Activated CD4-positive, alpha-beta T cell treated with anti-CD3 and anti-CD28 coated beads, Interleukin-2, Interleukin-6, amounts not matched to agents 100 ng/mL and 50 ng/mL, durations not matched to agents 16 hours and 8 hours (primary cell): ENCODE data around the gene HK1.

Experiments
- DNase-seq: peaks from one replicate; pipeline ENCODE4 v3.0.0-alpha.2; 2020

HK1 gene

DNA sequence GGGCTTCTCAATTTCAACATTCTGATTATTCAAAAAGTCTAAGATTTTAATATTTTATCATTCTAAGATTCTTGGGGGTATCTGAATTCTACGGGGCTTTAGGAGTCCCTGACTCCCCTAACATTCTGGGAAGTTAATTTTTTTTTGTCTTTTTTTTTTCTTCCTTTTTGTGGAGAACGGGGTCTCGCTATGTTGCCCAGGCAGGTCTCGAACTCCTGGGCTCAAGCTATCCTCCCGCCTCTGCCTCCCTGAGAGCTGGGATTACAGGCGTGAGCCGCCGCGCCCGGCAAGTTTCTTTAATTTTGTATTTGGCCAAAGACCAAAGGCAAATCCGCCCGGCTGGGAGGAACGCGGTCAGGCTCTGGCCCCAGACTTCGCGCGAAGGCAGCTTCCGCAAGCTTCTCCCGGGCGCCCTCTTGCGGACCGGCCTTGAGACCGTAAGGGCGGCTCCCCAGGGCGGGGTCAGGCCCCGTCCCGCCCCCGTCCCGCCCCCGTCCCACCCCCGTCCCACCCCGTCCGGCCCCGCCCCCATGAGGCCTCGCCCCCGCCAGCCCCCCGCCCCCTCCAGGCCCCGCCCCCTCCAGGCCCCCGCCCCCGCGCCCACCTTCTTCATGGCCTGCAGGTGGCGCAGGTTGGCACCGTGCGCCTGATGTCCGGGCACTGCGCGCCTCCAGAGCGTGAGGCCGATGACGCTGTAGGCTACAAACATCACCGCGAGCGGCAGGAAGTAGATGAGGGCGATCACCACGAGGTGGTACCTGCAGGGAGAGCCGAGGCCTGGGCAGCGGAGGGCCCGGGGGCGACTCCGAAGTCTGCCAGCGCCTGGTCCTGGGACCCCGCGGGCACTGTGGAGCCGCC, 130.3 kb downstream of the HK1 start:
- peak; percentile 93 for DNase-seq

DNA sequence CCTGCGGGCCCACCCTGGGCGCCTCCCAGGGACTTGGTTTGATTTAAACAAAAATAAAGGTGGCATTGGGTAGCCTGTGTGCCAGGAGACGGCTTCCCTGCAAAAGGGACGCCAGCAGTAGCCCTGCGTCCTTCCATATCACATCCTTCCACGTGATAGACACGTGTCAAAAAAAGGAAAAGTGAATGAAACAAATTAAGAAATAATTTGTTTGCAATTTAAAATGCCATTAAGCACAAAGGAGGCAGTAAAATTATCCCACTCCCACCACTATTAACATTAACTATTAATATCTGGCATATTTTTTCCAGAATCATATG, 130.8 kb downstream of the HK1 start:
- DNase-seq, result no peak

DNA sequence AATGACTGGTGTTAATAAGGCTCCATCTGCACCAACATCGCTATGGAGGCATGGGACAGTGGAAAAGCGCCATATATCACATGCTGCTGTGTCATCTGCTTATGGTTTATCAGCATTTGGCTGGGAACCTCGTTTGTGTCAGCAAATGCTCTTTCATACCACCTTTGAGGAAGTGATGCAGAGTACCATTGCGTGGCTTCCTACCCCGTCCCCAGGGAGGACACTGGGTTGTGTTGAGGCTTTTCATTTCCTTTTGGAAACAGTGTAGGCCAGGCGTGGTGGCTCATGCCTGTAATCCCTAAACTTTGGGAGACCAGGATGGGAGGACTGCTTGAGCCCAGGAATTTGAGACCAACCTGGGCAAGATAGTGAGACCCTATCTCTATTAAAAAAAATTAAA, 131.7 kb downstream of the HK1 start:
- no peak for DNase-seq

DNA sequence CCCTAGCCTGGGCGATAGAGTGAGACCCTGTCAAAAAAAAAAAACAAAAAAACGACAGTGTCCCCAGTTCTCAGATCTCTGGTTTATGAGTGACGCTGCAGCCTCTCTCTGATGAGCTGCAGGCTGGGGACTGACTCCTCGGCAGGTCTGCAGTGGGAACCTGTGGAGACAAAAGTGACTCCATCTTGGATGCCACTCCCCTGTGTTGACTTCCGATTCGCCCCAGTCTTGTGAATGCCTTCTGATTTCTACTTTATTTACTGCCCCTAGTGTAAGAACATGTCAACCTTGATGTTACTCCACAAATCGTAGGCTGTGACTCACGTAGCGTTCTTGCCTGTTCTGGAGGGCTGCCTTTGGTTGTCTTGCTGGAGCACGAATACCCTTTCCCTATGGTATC, 132.2 kb downstream of the HK1 start:
- no peak for DNase-seq

DNA sequence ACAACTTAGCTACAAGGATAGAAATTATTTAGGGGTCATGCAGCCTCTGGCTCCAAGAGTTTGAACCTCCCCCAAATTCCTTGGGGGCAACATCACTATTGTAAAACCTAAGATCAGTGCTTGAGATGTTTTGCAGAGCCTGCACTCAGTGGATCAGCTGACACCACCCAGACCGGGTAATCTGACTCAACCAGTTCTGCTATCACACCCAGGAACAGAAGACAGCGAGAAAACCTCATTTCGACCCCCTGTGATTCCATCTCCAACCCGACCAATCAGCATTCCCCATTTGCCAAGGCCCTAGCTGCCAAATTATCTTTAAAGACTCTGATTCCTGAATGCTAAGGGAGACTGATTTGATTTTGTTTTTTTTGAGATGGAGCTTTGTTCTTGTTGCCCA, 133.2 kb downstream of the HK1 start:
- no peak for DNase-seq

DNA sequence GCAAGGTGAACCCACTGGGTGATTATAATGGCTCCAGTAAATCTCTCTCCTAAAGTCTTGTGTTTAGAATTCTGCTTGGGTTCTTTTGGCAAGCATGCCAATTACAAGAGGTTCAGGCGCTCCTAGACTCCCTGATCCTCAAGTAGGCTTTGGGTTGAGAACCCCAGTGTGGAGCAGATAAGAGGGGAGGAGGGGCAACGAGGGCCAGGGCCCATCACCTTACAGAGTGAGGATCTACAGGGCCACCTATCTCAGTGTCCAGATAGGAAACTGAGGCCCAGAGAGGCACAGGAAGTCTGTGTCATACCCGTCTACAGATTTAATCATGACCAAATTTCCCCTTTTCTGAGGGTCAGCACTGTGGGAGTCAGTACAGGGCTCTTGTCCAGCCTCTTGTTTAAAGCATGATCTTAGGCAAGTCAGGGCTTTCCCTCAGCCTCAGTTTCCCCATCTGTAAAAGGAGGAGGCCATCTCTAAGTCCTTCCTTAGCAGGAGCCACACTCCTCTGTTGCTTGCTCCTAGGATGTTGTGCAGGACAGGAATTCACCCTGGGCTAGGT, 134.0 kb downstream of the HK1 start:
- DNase-seq, result no peak

DNA sequence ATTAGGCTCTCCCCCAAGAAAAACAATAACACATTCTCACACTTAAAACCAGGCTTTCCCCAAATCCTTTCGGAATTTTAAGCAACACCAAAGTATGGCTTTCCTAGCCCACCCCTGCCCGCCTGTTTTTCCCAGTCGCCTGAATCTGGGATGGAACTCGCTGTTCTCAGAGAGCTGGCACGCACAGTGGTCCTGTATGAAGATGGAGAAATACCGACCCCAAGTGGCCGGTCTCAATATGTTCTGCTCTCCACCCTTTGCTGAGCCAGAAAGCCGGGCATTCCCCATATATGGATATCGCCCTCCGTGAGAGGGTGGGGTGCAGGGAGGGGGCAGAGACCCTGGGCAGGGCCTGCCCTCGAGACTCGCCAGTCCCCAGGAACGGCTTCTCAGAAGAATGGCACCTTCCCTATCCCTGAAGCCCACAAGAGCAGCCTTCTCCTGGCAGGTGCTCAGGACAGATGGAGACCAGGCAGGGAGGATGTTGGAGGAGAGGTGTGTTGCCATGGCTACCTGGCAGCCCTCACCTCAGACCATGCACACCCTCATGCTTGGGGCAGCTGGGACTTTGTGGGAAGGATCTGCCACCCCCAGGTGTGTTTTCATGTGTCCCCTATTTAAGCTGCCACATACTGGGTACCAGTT, 135.0 kb downstream of the HK1 start:
- DNase-seq, result peak; percentile 47

DNA sequence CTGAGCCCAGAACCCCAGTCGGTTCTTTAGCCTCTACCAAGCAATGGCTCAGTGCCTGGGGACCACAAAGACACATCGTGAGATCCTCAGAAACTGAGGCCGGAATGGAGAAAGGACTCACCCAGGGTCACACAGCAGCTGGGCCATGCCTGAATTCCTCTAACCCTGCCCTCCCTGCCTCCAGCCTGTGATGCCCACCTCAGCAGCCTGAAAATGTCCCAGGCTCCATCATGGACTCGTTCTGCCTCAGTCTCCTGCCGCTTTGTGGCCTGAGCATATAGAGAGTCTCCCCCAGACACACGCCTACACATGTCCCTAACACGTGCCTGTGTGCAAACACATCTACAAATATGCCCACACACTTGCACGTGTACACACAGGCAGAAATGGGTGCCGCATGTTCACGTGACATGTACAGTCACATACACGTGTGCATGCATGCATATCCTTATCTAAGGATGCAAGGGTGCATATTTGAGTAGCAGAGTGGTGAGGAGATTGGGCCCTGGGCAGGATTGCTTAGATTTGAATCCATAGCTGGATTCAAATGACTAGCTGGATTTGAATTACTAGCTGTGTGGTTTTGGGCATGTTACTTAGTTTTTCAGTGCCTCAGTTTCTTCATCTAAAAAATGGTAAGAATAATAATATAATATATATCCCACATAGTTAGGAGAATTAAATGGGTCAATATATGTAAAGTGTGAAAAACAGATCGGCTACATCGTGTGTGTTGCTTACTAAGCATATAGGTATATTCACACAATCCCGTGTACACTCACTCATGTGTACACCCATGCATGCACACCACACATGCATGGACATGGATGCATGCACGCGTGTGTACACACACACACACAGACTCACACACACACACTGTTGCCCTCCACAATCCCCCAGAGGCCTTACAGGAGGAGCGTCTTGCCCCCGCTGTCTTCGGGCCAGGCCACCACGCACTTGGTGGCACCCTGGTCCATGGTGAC, 136.0 kb downstream of the HK1 start:
- DNase-seq, result no peak

DNA sequence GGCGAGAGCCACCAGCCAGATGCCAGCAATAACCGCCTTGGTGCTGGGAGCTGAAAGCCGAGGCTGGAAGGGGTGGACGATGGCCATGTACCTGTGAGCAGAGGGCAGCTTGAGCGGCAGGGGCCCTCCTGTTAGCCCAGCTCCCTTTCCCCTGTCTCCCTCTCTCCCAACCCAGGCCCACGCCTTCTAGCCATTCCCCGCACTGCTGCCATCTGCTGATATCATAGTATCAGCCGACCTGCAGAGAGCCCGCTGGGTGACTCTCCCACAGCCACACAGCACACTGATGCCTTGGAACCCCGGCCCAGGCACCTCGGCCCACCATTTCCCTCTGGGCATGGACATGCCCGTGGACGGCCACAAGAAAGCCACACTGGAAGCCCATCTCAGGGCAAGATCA, 136.8 kb downstream of the HK1 start:
- no peak for DNase-seq

DNA sequence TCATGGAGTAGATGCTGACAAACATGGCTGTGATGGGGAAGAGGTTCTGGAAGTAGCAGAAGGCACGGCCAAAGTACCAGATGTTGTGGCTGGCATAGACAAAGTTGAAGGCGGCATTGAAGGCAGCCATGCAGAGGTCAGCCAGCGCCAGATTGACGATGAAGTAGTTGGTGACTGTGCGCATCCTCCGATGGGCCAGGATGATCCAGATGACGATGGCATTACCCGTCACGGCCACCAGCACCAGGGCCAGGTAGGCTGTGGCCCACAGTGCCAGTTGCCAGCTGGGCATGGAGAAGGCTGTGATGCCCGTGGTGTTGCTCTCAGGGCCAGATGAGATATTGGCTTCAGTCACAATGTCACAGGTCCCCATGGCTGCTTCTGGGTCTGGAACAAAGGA, 137.7 kb downstream of the HK1 start:
- DNase-seq, result no peak

DNA sequence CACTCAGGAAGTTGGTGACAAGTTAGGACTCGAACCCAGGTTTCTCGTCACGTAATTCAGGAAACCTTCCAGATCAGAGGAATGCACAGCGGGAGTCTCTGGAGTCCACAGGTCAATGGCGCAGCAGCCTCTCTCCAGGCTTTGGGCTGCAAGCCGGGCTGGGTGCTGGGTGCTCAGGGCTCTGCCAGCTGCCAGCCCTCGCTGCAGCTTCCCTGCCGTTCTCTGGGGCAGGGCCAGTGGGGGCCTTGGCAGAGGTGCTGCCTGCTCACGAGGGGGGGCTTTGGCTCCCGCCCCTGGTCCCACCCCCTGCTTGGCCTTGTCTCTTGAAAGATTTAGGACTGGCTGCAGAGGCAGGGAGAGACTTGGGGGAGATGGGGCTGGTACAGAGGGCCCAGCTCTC, 138.4 kb downstream of the HK1 start, which contains the start of gene TACR2:
Gene TACR2, minus strand, starts transcription at position 224 of the 400 bp plus-strand sequence. CDS start 595 bp downstream, outside the sequence.
- DNase-seq, result no peak

DNA sequence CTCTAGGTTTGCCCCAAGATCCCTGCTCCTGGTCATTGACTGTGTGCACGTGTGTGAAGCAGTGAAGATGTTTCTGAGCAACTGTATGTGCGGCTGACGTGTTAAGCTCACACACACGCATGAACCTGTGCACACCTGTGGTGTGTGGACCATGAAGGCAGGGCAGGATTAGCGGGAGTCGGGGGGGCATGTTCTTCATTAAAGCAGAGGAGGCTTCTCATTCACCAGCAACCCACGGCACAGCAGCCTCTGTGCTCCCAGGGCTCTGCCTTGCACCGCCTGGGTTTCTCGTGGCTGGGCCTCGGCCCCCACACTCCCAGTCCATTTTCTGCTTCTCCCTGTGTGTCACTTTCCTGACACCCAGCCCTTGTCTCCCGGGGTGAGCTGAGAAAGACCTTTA, 139.2 kb downstream of the HK1 start:
- no peak for DNase-seq

DNA sequence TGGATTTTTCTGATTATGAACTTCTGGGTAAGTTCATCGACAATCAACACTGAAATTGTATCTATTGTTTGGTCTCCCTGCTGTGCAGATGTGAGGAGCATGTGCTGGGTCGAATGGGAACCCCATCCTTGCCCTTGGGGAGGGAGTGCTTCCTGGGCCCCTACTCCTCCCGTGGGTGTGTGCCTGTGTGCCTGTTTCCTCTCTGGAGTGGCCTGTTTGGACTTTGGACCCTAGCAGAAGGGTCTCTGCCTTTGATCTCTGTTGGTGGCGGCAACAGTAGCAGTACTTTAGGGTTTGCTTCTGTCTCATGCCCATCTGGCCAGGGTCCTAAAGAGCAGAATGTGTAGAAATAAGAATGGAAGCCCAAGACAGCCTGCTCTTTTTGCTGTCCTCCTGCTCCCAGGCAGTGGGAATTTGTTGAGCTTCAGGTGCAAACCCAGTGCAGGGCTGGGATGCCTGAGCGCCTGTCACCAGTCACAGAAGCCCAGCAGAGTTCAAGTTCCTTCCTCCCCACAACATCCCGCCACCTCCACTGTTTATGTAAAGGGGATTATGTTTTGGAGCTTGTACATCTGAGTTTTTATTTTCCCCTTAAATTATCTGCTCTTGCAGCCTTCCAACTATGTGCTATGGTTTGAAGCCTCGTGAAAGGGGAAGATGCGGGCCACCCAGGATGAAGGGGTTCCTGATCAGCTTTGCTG, 139.9 kb downstream of the HK1 start:
- DNase-seq, result no peak

DNA sequence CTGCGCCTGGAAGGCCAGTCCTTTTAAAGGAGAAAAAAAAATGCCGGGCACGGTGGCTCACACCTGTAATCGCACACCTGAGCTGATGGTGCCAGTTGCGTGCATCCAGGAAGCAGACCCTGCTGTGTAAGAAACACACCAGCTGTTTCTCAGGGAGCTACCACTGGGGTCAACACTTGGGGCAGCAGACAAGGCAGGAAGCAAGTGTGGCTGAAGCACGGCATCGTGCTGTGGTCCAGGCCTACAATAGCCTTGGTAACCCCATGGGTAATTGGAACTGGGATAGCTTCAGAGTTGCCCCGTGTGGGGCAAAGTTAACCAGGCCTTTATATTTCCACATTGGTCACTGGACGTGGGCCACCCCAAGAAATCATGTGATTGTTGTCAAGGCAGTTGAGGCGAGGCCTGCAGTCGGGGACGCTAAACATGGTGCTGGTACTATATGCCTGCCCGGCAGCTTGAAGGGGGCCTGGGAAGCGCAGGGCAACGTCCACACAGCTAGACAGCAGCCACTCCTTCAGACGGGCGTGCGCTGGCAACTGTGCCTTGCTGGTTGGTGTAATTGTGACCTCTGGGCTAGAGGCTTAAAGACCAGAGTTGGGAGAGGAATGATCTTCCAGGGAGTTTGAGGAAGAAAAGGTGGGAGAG, 140.9 kb downstream of the HK1 start:
- no peak for DNase-seq

DNA sequence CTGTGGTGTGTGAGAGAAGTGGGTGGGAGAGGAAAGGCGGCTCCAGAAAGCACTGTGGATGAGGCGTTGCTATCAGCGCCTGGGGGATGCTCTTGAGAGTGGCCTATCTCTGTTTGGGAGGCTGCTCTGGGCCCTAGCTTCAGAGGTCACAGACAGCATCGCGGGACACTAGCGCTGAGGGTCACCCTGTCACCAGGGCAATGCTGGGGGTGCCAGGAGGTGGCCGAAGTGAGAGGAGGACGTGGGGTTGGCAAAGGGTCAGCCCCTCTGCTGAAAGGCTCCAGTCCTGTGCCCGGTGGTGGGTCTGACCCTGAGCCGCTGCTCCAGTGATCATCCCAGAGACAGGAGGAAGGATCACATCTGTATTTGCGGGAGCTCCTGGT, 141.4 kb downstream of the HK1 start:
- DNase-seq, result no peak

DNA sequence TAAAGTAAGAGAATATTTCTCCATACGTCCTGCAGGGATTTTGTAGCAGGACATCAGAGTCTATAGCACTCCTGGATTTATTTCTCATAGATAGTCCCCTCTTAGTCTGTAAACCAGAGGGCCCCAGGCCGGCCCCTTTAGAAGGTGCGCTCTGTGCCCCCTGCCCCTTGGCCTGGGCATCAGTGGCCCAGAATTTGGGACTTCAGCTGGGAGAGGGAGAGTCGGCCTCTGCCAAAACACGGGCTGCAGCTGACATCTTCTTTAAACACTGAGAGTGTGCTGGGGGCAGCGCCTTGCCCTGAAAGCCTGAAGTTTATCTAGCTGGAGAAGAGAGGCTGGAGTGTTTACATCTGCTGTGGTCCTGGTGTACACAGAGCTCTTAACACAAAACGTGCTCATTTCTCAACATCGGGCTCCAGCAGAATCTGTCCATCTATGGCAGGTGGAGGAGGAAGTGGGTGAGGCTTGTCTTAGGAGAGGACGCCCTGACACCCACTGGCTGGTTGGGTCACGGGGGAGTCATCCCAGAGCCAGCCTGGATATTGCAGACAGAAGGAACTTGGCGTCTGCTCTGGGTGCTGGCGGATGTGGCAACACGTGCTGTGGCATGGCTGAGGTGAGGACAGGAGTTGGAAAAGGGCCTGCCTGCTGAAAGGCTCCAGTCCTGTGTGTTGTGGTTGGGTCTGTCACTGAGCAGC, 143.5 kb downstream of the HK1 start:
- DNase-seq, result no peak

DNA sequence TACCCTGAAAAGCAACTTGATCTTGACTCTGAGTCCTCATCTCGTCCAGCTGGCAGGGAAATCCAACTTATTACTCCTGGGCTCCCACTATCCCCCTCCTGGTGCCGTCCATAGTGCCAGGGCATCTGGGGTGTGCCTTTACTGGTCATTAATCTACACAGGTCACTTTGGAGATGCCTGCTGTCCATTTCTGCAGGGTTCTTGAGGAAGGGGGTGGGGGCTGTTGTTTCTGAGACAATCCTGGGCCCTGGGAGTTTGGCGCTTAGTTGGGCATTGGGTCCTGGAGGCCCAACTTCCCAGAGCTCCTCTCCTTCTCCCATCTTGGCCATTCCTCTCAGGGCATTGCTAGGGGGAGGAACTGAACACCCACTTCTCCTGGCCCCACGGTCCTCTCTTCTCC, 144.4 kb downstream of the HK1 start:
- DNase-seq, result no peak

DNA sequence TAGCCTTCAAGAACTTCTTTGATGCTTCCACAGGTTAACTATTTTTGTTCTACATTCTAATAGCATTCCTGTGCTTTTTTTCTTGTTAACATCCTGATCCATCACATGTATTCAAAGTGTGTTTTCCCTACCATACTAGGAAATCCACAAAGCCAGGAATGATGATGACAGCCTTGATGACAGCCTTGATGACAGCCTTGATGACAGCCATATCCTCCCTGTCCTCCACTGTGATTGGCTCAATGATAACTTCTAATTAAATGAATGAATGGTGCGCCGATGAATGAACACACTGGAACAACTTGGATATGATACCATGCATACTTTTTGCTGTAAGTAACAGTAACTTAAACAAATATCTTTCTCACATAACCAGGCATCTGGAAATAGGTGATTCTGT, 146.7 kb downstream of the HK1 start:
- DNase-seq, result no peak

DNA sequence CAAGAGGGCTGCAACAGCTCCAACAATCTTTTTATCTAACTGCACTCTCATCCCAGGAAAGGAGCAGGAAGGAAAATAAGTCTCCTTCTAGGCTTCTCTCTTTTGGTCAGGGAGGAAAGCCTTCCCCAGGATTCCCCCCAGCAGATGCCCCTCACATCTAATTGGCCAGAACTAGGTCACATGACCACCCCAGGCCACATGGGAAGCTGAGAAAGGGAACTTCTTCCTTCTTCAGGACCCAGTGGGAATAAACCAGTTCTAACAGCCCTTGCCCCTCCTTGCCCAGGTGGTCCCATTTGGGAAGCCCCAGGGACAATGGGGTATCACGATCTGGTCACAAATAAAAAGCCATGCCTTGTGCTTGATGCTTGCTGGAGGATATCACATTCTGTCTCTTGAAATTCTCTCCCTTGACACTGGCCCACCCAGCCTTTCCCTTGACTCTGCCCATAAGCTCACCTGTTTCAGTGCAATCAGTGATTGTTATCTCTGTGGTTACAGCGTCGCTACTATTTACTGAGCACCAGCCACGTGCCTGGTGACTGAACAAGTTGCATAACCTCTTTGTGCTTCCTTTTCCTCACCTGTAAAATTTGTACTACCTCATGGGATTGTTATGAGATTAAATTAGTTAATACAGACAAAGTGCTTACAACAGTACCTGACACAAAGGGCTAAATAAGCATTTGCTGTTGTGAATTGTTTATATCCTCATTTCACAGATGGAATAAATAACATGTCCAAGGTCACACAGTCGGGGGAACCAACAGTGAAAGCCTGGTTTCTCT, 147.4 kb downstream of the HK1 start:
- no peak for DNase-seq

DNA sequence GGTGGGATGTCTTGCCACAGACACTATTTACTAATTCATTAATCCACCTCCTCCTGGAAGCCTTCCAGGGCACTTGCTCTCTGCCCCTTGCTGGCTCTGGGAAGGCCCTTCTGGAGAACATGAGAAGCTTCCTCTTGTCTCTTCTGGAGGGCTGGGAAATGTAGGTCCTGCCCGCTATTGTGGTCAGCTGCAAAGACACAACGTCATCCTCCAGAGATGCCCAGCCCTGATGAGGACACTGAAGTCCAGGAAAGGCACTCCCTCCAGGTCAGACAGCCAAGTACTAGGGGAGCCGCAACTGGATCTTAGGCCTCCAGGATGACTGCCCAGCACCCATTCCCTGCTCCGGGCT, 148.1 kb downstream of the HK1 start:
- no peak for DNase-seq

DNA sequence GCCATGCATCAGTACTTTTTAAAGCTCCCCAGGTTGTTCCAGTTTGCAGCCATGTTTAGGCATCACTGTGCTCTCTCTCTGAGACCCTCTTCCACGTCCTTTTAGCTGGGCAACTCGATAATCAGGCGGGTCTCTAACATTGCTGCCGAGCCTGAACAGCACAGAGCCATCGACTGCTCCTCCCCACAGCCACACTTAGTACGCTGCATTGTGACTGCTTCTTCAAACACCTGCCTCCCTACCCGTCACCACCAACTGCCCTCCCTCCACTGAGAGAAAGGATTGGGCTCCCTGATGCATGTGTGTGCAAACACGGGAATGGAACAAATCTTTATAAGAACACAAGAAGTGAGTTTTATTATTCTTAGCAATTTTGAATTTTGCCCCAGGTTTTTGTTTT, 149.9 kb downstream of the HK1 start:
- no peak for DNase-seq
